GM19468 (cell line): ENCODE measurements around the gene TCF7L2.

ENCODE experiments used
- ATAC-seq: cut with Tn5 transposase; IDR thresholded peaks from one replicate; pipeline ENCODE4 v1.9.1; 2021; ENCODE audit warnings: mild to moderate bottlenecking, moderate library complexity, moderate number of reproducible peaks; ENCODE audit not compliant: unreplicated experiment; ENCODE audit errors: extremely low read depth

TCF7L2 gene

GRCh38 chr10:112949875-112950507 lies at the start of gene TCF7L2:
TCF7L2 (plus strand) TSS chr10:112950247; CDS start chr10:112950757, 510 bp downstream.
- no peak for ATAC-seq

- ATAC-seq = no peak
These were observed 47.3 kb upstream of the TCF7L2 start for GRCh38 chr10:112902730-112903129.

- ATAC-seq = no peak
These were observed 46.0 kb upstream of the TCF7L2 start for GRCh38 chr10:112904000-112904399.

GRCh38 chr10:112906945-112907344 lies 43.1 kb upstream of the TCF7L2 start:
- no peak for ATAC-seq

- no peak for ATAC-seq
These were observed 42.2 kb upstream of the TCF7L2 start for GRCh38 chr10:112907893-112908292.

GRCh38 chr10:112911206-112911605 lies 38.8 kb upstream of the TCF7L2 start:
- no peak for ATAC-seq

- no peak for ATAC-seq
These were observed 37.6 kb upstream of the TCF7L2 start for GRCh38 chr10:112912410-112912928.

- no peak for ATAC-seq
These were observed 36.8 kb upstream of the TCF7L2 start for GRCh38 chr10:112913255-112913654.

- ATAC-seq = no peak
These were observed 36.3 kb upstream of the TCF7L2 start for GRCh38 chr10:112913661-112914287.

GRCh38 chr10:112914288-112914952 lies 35.6 kb upstream of the TCF7L2 start:
- ATAC-seq = no peak

- ATAC-seq = no peak
These were observed 34.2 kb upstream of the TCF7L2 start for GRCh38 chr10:112915590-112916572.

- no peak for ATAC-seq
These were observed 32.4 kb upstream of the TCF7L2 start for GRCh38 chr10:112917681-112918080.

- ATAC-seq = no peak
These were observed 31.3 kb upstream of the TCF7L2 start for GRCh38 chr10:112918771-112919170.

- ATAC-seq = no peak
These were observed 30.3 kb upstream of the TCF7L2 start for GRCh38 chr10:112919721-112920120.

- ATAC-seq = no peak
These were observed 22.9 kb upstream of the TCF7L2 start for GRCh38 chr10:112926906-112927688.

GRCh38 chr10:112927980-112928379 lies 22.1 kb upstream of the TCF7L2 start:
- no peak for ATAC-seq

GRCh38 chr10:112932658-112933057 lies 17.4 kb upstream of the TCF7L2 start:
- ATAC-seq = no peak

GRCh38 chr10:112934193-112934592 lies 15.9 kb upstream of the TCF7L2 start:
- ATAC-seq = no peak

GRCh38 chr10:112938808-112939482 lies 11.1 kb upstream of the TCF7L2 start:
- ATAC-seq = no peak
